Tibial artery (tissue), 4 donors: ENCODE data around the gene GPC6.

Experiments used
- DNase-seq, 2 donors: peaks; one replicate each; pipeline ENCODE4 v3.0.0-alpha.2; 2019
- H3K27ac ChIP-seq, 2 donors: fragments of 200-600 bp; sonication (generic) in 1 of 2; 1 replicate in 1 of 2; 2 replicates in 1 of 2; pipeline ENCODE4 v1.5.1; 2018 to 2019; ENCODE audit warnings: mild to moderate bottlenecking in 1 of 2
- H3K27me3 ChIP-seq, 2 donors: fragments of 200-600 bp; sonication (generic) in 1 of 2; one replicate each; pipeline versions ENCODE4 v1.5.1 to v1.6.0; 2016 to 2019
- H3K36me3 ChIP-seq, 3 donors: fragments of 200-600 bp; sonication (generic) in 2 of 3; one replicate each; pipeline ENCODE4 v1.5.1; 2016 to 2019; ENCODE audit warnings: mild to moderate bottlenecking in 2 of 3
- H3K4me1 ChIP-seq, 4 donors: fragments of 200-600 bp; sonication (generic) in 2 of 4; 1 replicate in 3 of 4; 2 replicates in 1 of 4; pipeline ENCODE4 v1.5.1; 2016 to 2019
- H3K4me3 ChIP-seq, 2 donors: fragments of 200-600 bp; sonication (generic) in 1 of 2; 1 replicate in 1 of 2; 2 replicates in 1 of 2; pipeline ENCODE4 v1.5.1; 2018 to 2019; ENCODE audit warnings: mild to moderate bottlenecking in 2 of 2
- H3K9me3 ChIP-seq, 3 donors: fragments of 200-600 bp; sonication (generic) in 1 of 3; one replicate each; pipeline ENCODE4 v1.5.1; 2016 to 2019
- CTCF ChIP-seq, 2 experiments: fragments of 200-600 bp in 1 of 2; fragments of 450-650 bp in 1 of 2; IDR thresholded peaks; one replicate each; pipeline ENCODE4 v1.5.1; 2017 to 2019; ENCODE audit warnings: antibody characterized with exemption in 2 of 2, mild to moderate bottlenecking in 1 of 2, moderate library complexity in 1 of 2
- intact Hi-C: fragments of 100-400 bp; cut with DNase I; formaldehyde crosslinking; loops from one replicate; pipeline ENCODE4 v1.15.0; 2023; ENCODE audit warnings: low total_unique reads

The GPC6 gene

DNA sequence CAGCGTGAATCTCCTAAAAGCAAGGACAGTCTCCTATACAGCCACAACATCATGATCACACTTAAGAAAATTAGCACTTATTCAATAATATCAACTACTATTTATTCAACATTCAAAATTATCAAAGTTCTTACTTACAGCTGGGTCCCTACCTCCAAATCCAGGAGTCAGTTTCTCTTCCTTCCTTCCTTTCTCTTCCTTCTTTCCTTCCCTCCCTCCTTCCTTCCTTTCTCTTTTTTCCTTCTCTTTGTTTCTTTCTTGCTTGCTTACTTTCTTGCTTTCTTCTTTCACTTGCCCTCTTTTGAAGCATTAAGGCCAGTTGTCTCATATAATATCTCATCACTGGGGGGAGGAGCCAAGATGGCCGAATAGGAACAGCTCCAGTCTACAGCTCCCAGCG, 1145.2 kb downstream of the GPC6 start:
- no peak for DNase-seq
- Histone ChIP-seq H3K4me1 (no peaks in the 10 kb centered on the region), H3K4me3 (no peak overlapping the region), H3K27ac (no peak overlapping the region), H3K36me3 (no peaks in the 10 kb centered on the region), H3K9me3 (no peaks in the 10 kb centered on the region), H3K27me3 (no peaks in the 10 kb centered on the region)
- intact Hi-C loops = no loop called here
- no peak for TF ChIP-seq CTCF (IDR thresholded peaks at IDR 0.05)

- Histone ChIP-seq H3K27ac (no peak overlapping the region), H3K27me3 (no peaks in the 10 kb centered on the region), H3K36me3 (no peaks in the 10 kb centered on the region), H3K4me1 (no peaks in the 10 kb centered on the region), H3K4me3 (no peak overlapping the region), H3K9me3 (no peaks in the 10 kb centered on the region)
- DNase-seq = no peak
- no peak for TF ChIP-seq CTCF (IDR thresholded peaks at IDR 0.05)
- intact Hi-C loops = no loop called here
These were observed 1155.9 kb downstream of the GPC6 start for GRCh38 chr13:94382517-94382916.

GRCh38 chr13:94382960-94383359, 1156.4 kb downstream of the GPC6 start:
- Histone ChIP-seq H3K36me3 (no peaks in the 10 kb centered on the region), H3K4me1 (no peaks in the 10 kb centered on the region), H3K4me3 (no peak overlapping the region), H3K9me3 (no peaks in the 10 kb centered on the region), H3K27ac (no peak overlapping the region), H3K27me3 (no peaks in the 10 kb centered on the region)
- no peak for DNase-seq
- intact Hi-C loops = no loop called here
- TF ChIP-seq CTCF (IDR thresholded peaks at IDR 0.05) = no peak

DNA sequence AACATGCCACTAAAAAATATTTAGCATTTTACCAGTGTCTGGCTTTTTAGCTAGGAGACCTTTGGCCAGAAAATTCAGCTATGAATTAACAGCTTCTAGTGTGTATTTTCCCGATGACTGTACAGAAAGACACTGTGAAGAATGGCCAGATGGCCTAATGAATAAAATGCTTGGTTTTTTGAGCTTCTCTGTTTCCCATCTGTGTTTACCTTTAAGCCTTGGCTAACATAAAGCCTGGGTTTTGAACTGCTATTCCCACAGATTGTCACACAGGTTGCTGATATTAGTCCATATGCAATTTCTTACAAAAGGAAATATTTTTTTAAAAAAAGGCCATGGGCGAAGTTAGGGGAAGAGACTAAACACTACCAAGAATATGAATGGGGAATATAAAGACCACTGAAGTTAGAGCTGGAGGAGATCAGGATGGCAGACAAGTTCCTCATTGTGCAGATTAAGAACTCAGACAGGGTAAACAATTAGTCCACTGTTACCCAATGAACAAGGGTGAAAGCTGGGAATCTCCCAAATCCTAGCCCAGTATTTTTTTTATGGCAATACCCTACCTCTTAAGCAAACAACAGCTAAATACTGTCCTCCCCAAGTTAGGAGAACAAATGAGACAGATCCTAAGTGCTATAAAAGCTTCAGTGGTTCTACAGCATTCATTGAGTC, 1157.8 kb downstream of the GPC6 start:
- intact Hi-C loops = no loop called here
- no peak for DNase-seq
- no peaks in the 10 kb centered on the region for H3K9me3 ChIP-seq
- H3K36me3 ChIP-seq = no peaks in the 10 kb centered on the region
- no peak overlapping the region for H3K27ac ChIP-seq
- no peak for TF ChIP-seq CTCF (IDR thresholded peaks at IDR 0.05)
- no peaks in the 10 kb centered on the region for H3K27me3 ChIP-seq
- H3K4me3 ChIP-seq = no peak overlapping the region
- peaks cover 0 to 5% (median 0%) of the 10 kb centered on the region in 4 donors for H3K4me1 ChIP-seq

- no peak for TF ChIP-seq CTCF (IDR thresholded peaks at IDR 0.05)
- Histone ChIP-seq H3K36me3 (no peaks in the 10 kb centered on the region), H3K27me3 (no peaks in the 10 kb centered on the region), H3K4me3 (no peak overlapping the region), H3K27ac (no peak overlapping the region), H3K4me1 (peaks cover 0 to 23% (median 6%) of the 10 kb centered on the region in 4 donors), H3K9me3 (no peaks in the 10 kb centered on the region)
- intact Hi-C loops = no loop called here
- DNase-seq = no peak
These were observed 1160.4 kb downstream of the GPC6 start for GRCh38 chr13:94387047-94387446.
